GM12874 (cell line): ENCODE results near the gene ANO7.

ENCODE experiments used
- CTCF ChIP-seq: IDR thresholded peaks from 2 replicates; pipeline ENCODE4 v1.5.1; 2011; ENCODE audit warnings: low read depth, mild to moderate bottlenecking, control low read depth, low read length, moderate library complexity; ENCODE audit not compliant: insufficient read depth

The ANO7 gene

GRCh38 chr2:241214209-241214608 is 25.7 kb downstream of the ANO7 start:
- TF ChIP-seq CTCF = no peak

GRCh38 chr2:241214766-241215165 is 26.3 kb downstream of the ANO7 start:
- TF ChIP-seq CTCF = no peak

- TF ChIP-seq CTCF = no peak
Observed at GRCh38 chr2:241215421-241215820, 26.9 kb downstream of the ANO7 start.

GRCh38 chr2:241216211-241216761 is 27.8 kb downstream of the ANO7 start:
- TF ChIP-seq CTCF = no peak

GRCh38 chr2:241217320-241218031 is 29.0 kb downstream of the ANO7 start:
- 0 out of 2 replicates have a peak, but pooled peaks have one; percentile 5 for TF ChIP-seq CTCF

- TF ChIP-seq CTCF = peak; percentile 40
Observed at GRCh38 chr2:241218131-241219029, 29.9 kb downstream of the ANO7 start.

- TF ChIP-seq CTCF = no peak
Observed at GRCh38 chr2:241219030-241219382, 30.5 kb downstream of the ANO7 start.
